HG02943 (cell line): ENCODE results near the gene SLC2A6.

Experiments
- ATAC-seq: cut with Tn5 transposase; IDR thresholded peaks from one replicate; pipeline ENCODE4 v1.9.1; 2021; ENCODE audit warnings: mild to moderate bottlenecking, low read depth, moderate library complexity; ENCODE audit not compliant: unreplicated experiment

SLC2A6 gene

GRCh38 chr9:133484671-133485437 lies 6.0 kb upstream of the SLC2A6 start:
- ATAC-seq = no peak

- no peak for ATAC-seq
These were observed 4.7 kb upstream of the SLC2A6 start for GRCh38 chr9:133483611-133484010.

DNA sequence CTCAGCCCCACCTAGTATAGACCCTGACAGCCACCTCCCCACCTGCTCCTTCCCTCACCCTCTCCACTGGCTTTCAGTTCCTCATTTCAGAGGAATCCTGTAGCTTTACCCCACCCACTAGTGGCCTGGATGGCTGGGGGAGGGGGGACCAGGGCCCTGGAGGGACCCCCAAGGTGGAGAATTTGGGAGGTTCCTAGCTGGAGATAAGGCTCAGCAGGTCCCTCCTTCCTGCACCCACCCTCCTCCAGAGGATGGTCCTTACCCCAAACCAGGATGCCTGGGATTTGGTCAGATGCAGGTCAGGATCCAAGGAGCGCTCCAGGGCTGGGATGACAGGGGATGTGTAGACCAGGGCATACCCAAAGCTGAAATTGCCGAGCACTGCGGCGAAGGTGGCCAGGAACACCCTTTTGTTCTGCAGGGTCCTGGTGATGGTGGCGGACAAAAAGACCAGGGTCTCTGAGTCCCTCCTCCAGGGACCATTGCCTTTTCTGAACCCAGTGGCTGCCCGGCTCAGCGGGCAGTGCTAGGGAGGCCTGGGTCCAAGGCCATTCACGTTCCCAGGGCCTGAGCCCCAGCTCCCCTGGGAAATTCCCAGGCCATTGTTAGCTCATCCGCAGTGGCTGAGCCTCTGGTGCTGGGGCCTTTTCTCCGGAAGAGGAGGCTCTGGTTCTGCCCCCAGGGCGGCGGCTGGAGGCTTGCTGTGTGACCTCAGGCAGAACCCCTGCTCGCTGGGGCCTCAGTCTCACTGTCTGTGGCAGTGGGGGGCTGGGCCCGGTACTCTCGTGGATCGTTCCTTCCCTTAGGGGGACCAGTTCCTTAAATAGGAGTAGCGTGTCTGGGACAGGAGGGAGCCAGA lies 678 bp downstream of the SLC2A6 start:
- ATAC-seq = peak; percentile 47

DNA sequence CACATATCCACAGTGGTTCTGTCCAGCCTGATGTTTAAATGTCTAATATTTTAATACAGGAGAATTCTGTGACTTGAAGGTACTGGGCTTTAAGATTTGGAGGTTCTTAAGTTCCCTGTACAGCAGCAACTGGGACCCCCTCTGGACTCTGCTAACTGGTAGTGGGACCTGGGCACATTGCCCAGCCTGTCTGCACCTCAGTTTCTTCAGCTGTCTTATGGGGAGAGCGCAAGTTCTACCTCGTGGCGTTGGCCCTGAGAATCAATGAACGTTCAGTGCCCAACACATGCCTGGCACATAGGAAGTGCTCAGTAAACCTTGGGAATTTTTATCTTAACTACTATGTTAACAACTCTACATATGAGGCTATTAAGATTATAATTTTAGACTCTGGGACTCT lies 1.4 kb downstream of the SLC2A6 start:
- ATAC-seq = no peak

- ATAC-seq = no peak
These were observed 2.0 kb downstream of the SLC2A6 start for GRCh38 chr9:133476941-133477340.

DNA sequence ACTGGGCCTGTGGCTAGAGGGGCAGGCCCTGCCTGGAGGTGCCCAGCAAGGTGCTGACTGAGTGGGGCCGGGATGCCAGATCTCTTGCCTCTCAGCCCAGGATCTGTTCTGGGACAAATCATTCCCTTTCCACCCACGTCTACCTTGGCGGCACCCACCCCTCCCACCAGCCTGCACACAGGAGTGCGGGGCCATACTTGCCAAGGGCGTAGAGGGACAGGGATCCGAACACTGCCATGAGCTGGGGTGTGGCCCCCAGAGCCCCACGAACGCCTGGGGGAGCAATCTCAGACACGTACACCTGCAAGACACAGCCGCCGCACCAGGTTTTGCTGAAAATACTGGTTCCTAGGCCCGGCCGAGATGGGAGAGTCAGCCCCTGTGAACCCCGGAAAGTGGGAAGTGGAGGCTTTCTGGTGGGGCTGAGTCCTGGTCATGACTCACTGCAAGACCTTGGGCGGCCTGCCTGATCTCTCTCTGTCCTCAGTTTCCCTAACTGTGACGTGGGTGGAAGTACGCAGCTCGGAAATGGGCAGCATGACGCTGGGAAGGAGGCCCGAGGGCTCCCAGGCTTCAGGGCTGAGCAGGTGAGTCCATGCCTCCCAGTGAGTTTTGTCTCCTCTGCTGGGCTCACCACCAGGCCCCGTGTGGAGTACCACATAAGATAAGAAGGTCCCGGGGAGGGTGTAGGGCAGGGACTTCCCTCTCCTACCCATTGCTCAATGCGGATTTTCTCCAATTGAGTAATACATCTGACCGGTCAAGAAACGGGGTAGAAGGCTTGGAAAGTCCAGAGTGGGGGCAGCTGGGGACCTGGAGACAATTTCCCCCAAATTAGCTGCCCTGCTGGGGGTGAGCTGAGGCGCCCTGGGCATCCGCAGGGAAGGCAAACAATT lies 2.6 kb downstream of the SLC2A6 start:
- ATAC-seq = no peak

- ATAC-seq = no peak
These were observed 3.4 kb downstream of the SLC2A6 start for GRCh38 chr9:133475292-133476012.

DNA sequence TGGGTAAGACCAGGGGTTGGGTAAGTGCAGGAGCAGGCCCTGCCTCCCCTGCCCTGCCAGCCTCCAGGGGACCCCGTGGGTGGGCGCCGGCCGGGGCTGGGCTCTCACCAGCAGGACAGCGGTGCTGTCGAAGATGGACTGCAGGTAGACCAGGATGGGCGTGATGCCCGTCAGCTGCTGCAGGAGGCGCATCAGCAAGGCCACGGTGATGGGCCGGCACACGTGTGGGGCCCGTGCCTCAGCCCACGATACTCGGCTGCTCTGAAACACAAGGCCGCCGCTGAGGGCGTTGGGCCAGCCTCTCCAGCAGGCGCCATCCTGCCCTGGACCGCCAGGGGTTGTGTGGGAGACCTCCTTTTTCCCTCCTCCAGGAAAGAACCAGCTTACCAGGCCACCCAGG lies 4.0 kb downstream of the SLC2A6 start:
- ATAC-seq = no peak

DNA sequence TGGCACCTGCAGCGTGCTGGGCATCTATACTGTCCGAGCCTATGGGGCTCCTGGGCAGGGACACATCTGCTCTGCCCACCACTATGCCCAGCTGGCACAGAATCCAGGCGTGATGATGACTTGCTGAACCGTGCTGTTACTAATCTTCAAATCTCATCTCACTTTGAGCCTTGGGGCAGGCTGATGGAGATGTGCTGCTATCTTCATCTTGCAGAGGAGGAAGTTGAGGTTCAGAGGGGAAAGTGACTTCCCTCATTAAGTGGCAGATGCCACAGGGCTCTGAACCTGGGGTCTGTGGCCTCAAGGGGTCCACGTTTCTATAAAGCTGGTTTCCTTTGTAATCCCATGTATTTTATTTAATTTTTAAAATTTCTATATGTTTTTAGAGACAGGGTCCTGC lies 4.7 kb downstream of the SLC2A6 start:
- ATAC-seq = no peak

DNA sequence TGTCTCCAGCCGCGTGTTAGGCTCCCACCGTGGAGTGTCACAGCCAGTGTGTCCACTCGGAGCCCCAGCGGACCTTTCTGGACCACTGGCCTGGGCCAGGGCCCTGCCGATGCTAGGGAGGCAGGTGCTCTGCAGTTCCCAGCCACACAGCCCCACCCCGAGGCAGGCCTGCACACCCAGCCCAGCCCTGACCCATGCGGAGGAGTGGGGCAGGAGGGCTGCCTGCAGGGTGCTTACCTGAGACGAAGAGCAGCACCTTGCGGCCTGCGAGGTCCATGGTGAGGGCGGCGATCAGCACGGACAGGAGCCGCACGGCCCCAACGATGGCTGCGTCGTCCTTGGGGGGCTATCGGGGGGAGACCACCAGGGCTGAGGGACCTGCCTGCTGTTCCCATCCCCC lies 5.2 kb downstream of the SLC2A6 start:
- ATAC-seq = no peak

DNA sequence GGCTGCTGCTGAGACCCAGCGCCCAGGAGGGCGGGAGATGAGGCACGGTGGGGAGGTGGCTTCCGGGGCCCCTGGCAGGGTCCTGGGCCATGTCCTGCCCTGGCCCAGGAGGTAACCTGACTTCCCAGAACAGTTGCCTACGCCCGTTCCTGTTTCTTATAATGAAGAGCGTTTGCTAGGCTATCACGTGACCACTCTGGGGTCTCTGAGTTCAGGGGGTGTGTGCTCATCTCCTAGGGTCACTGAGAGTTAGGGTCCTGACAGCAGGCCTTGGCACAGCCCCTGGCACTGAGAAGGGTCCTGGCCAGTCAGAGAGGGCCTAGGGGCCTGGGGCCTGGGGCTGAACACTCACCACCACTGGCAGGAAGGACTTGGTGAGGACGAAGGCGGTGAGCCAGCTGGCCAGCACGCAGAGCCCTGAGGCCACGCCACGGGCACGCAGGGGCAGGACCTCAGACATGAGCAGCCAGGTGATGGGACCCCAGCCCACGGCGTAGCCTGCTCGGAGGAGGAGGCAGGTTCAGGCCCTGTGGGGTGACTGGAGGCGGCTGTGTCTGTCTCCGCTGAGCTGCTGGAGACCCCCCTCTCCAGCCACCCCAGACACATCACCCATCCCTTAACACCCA lies 6.0 kb downstream of the SLC2A6 start:
- ATAC-seq = no peak

DNA sequence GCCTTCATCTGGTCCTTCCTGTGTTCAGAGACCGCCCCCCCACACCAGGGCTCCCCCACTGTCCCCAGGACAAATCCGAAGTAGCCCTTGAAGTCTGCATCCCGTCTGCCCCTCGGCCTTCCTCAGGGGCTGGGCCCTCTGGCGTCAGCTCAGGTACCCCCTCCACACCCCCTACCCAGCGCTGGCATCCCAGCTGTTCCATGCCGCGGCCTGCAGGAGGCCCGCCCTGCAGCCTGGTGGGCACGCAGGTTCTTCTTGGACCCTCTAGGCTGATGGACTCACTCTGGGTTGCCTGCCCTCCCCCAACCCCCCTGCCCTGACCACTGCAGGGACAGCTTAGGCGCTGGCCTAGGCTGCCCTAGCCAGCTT lies 6.6 kb downstream of the SLC2A6 start:
- ATAC-seq = no peak

DNA sequence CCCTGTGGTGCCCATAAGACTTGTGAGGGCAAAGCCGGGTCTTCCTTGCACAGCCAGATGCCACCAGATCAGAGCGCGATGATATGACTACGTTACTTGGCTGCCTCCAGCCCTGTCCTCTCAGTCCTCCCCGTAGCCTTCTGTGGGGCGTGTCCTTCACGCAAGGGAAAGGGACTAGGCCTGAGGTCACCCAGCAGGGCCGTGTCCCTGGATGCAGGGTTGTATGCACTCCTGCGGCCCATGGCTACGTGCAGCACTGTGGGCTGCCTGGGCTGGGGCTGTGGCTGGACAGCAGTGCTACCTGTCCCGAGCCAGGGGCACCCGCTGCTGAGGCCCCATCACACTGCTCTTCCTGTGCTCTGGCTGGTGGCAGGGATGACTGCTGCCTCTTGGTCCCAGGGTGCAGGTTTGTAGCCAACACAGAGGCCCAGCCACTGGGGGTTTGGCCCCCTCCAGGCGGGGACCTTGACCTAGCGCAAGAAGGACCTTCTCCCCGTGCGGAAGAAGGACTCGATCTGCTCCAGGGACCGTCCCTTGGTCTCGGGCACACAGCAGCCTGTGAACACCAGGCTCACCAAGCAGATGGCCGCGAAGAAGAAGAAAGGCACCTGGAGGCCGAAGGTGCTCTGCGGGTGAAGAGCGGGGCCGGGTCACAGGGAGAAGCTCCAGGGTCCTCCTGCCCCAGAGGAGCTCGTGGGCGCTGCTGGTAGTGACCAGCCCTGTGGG lies 7.2 kb downstream of the SLC2A6 start:
- ATAC-seq = no peak

GRCh38 chr9:133470988-133471387 lies 7.9 kb downstream of the SLC2A6 start:
- no peak for ATAC-seq

GRCh38 chr9:133470427-133470924 lies 8.4 kb downstream of the SLC2A6 start:
- no peak for ATAC-seq

DNA sequence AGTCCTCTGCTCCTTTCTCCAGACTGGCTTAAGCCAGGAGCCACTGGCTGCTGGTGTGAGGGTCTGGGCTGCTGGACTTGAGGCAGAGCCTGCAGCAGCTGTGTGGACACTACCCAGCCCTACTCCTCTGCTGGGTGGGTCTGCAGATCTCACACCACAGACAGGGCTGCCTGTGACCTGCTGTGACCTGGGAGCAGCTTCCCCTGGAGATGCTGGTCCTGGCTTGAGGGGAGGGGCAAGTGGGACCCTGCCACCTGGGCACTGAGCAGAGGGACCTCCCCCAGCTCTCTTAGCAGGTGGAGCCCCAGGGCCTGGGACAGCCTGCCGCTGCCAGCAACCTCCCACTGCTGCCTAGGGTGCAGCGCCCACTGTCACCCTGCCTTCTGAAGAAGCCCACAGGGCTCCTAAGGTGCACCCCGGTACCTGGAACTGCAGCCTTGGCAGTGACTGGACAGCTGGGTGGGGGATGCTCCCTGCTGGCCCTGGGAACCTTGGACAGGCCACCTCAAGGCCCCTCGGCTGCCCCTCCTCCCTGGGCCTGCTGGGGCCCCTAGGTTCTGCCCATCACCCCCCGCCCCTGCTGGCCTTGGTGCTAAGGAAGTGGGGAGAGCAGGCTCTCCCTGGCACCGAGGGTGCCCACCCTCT lies 10.0 kb downstream of the SLC2A6 start:
- no peak for ATAC-seq

DNA sequence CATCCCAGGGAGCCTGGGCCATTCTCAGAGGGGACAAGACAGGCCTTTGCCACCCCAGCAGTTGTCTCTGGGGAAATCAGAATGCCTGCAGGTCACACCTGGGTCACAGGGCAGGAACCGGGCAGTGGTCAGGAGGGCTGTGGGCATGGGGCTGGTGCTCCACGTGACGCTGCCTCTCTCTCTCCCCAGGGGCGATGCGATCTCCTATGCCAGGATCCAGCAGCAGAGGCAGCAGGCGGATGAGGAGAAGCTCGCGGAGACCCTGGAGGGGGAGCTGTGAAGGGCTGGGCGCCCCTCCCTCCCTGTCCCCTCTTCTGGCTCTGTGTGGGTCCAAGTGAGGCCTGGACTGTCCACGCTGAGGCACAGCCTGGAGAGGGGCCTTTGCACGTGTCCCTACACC lies 10.5 kb downstream of the SLC2A6 start:
- no peak for ATAC-seq

DNA sequence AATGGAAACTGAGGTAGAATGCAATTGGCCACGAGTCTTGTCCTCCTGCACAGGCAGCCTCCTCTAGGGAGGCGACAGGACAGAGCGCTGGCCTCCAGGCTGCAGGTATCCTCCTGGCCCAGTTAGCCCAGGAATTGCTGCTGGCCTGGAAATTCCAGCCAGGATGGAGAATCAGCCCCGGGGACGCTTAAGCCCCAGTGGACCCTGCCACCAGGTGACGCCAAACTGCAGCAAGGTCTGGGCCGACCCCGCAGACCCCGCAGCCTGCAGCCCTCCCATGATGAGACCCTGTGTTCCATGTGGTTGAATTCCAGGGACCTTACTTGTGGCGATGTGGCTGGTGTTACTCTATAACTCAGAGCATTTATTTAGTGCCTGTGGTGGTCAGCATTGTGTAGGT lies 11.8 kb downstream of the SLC2A6 start:
- no peak for ATAC-seq

GRCh38 chr9:133465984-133466383 lies 12.9 kb downstream of the SLC2A6 start:
- ATAC-seq = no peak
